OCI-LY3 (cell line): ENCODE data around the gene DNAJA4.

ENCODE experiments used
- H2AFZ ChIP-seq: fragments of 200-600, 300-600 bp; shearing (Covaris generic); 2 replicates; pipeline ENCODE4 v1.6.0; 2014; ENCODE audit warnings: antibody characterized with exemption, low read depth, low read length
- H3K27ac ChIP-seq: fragments of 200-600, 300-600 bp; sonication (generic); 2 replicates; pipeline ENCODE4 v1.5.1; 2014; ENCODE audit warnings: mild to moderate bottlenecking, low read length, moderate library complexity, mixed read lengths
- H3K27me3 ChIP-seq: fragments of 200-600, 300-600 bp; sonication (generic); 2 replicates; pipeline ENCODE4 v1.6.1; 2014; ENCODE audit warnings: low read depth, low read length, mixed read lengths
- H3K36me3 ChIP-seq: fragments of 200-600, 300-600 bp; sonication (generic); replicated peaks from 2 replicates; pipeline ENCODE3; 2014; ENCODE audit warnings: low read depth, low read length, mixed read lengths
- H3K4me1 ChIP-seq: fragments of 300-600, 200-600 bp; sonication (generic); 2 replicates; pipeline ENCODE4 v1.6.1; 2014; ENCODE audit warnings: low read length, mixed read lengths
- H3K4me2 ChIP-seq: fragments of 200-600, 300-600 bp; sonication (generic); 2 replicates; pipeline ENCODE4 v1.6.1; 2014; ENCODE audit warnings: low read length, mixed read lengths
- H3K4me3 ChIP-seq: fragments of 300-600, 200-600 bp; sonication (generic); 2 replicates; pipeline ENCODE4 v1.5.1; 2014; ENCODE audit warnings: antibody characterized with exemption, mild to moderate bottlenecking, low read length, moderate library complexity
- H3K79me2 ChIP-seq: fragments of 300-600, 200-600 bp; shearing (Covaris generic); 2 replicates; pipeline ENCODE4 v1.6.1; 2014; ENCODE audit warnings: mild to moderate bottlenecking, low read length, mixed read lengths
- H3K9ac ChIP-seq: fragments of 300-600, 200-600 bp; shearing (Covaris generic); 2 replicates; pipeline ENCODE4 v1.6.0; 2014; ENCODE audit warnings: mild to moderate bottlenecking, low read length, moderate library complexity
- H3K9me3 ChIP-seq: fragments of 200-600, 300-600 bp; shearing (Covaris generic); 2 replicates; pipeline ENCODE4 v1.6.1; 2014; ENCODE audit warnings: low read length, mixed read lengths; ENCODE audit not compliant: insufficient read depth
- H4K20me1 ChIP-seq: fragments of 200-600, 300-600 bp; sonication (generic); 2 replicates; pipeline ENCODE4 v1.6.1; 2016; ENCODE audit warnings: low read length, mixed read lengths; ENCODE audit not compliant: insufficient read depth
- CTCF ChIP-seq: fragments of 200-600, 300-600 bp; sonication (generic); IDR thresholded peaks from 2 replicates; pipeline ENCODE4 v1.5.1; 2014; ENCODE audit warnings: antibody characterized with exemption, low read length, low read depth
- EZH2phosphoT487 ChIP-seq: fragments of 200-600 bp; shearing (Covaris generic); IDR thresholded peaks from 2 replicates; pipeline ENCODE4 v1.6.1; 2018; ENCODE audit warnings: antibody characterized with exemption, mixed run types, low read depth

Gene DNAJA4

DNA sequence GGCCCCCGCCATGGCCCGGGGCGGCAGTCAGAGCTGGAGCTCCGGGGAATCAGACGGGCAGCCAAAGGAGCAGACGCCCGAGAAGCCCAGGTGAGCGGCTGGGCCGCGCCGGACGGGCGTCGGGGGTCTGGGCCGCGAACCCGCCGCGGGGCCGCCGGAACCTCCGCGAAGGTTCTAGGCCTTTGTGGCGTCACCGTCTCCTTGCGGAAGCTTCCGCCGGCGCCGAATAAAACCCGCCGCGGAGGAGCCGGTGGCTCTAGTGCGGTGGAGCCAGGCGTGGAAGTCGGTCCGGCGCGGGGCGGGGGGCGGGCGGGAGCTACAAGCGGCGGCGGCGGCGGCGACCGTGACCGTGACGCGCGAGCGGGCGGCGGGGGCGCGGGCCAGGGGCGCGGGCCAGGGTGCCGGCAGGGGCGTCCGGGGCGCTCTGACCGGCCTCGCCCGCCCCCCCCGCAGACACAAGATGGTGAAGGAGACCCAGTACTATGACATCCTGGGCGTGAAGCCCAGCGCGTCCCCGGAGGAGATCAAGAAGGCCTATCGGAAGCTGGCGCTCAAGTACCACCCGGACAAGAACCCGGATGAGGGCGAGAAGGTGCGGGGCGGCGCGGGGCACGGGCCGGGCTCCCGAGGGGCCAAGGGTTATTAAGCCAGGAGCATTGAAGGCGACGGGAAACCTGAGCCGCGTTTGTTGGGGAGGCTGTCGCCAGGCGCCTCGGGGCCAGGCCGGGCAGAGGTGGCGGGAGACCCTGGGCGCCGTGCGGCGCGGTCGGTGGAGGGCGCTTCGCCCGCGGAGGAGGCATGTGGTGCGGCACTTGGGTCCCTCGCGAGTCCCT is at the start of gene DNAJA4:
Gene DNAJA4, plus strand, starts transcription at position 259 of the 833 bp plus-strand sequence. Its CDS starts 202 bp downstream, at position 461.
- Histone ChIP-seq H3K79me2 (no peaks in the 10 kb centered on the region), H3K9ac (no peak within 1 kb of the TSS), H3K27ac (no peak within 1 kb of the TSS), H3K9me3 (no peaks in the 10 kb centered on the region), H4K20me1 (no peaks in the 10 kb centered on the region), H3K27me3 (peaks cover 3% of the 10 kb centered on the region; the same call in 1 of the 2 replicates), H2AFZ (peak within 1 kb of the TSS; percentile 47; the same call in 1 of the 2 replicates), H3K36me3 (no peaks in the 10 kb centered on the region), H3K4me1 (no peaks in the 10 kb centered on the region), H3K4me3 (peak within 1 kb of the TSS; percentile 9; the same call in 1 of the 2 replicates), H3K4me2 (peak within 1 kb of the TSS; percentile 16)
- TF ChIP-seq CTCF (no peak), EZH2phosphoT487 (no peak)

DNA sequence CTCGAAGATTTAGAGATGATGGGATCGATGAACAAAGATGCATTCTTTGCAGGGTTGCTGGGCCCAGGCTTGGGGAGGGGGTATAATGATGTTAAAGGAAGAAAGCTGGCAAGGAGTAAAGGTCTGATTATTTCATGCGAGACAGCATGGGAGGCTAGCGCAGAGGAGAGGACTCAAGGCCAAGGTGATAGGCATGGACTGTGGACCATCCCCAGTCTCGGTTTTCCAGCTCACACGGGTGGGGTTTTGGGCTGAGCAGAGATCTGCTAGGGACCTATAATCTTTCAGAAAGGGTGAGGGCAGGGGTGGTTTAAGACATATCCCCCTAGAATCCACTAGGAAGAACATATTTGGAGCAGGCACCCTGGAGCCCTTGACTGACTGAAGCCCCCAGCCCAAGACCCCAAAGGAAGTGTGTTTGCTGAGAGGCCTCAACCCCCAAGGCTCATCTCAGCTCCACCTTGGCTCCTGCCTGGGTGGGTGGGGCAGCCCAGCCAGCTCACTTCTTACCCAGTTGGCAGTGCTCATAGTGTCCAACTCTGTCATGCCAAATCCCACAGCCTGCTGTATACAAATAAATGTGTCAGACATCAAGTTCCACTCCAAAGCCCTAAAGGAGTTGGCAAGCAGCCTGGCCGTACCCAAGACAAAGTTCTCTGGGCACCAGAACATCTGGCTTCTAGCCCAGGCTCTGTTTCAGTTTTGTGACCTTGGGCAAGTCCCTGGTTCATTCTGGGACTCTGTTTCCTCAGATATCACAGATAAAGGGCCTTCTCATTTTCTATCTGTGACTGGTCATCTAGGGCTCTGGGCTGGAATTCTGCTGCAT is 47.9 kb upstream of the DNAJA4 start:
- Histone ChIP-seq H2AFZ (no peak overlapping the region), H3K4me2 (no peak overlapping the region), H3K27ac (no peak overlapping the region), H3K27me3 (peaks cover 22% of the 10 kb centered on the region), H3K36me3 (no peaks in the 10 kb centered on the region), H3K4me1 (no peaks in the 10 kb centered on the region), H3K79me2 (no peaks in the 10 kb centered on the region), H3K9ac (no peak overlapping the region), H3K9me3 (no peaks in the 10 kb centered on the region), H4K20me1 (no peaks in the 10 kb centered on the region), H3K4me3 (no peak overlapping the region)
- TF ChIP-seq EZH2phosphoT487 (no peak), CTCF (no peak)

DNA sequence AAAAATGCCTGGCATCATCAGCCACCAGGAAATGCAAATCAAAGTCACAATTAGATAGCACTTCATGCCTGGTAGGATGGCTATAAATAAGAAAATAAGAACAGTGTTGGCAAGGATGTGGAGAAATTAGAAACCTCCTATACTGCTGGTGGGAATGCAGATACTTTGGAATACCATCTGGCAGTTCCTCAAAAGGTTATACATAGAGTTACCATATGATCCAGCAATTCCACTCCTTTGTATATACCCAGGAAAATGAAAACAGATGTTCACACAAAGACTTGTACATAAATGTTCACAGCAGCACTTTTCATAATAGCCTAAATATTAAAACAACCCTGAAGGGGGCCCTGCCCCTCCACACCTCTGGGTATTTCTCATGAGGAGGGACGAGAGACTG is 43.6 kb upstream of the DNAJA4 start:
- H3K4me1 ChIP-seq = peaks cover 6% of the 10 kb centered on the region
- TF ChIP-seq EZH2phosphoT487 (no peak), CTCF (no peak)
- H4K20me1 ChIP-seq = no peaks in the 10 kb centered on the region
- H3K4me3 ChIP-seq = no peak overlapping the region
- no peaks in the 10 kb centered on the region for H3K79me2 ChIP-seq
- no peaks in the 10 kb centered on the region for H3K27me3 ChIP-seq
- H3K4me2 ChIP-seq = no peak overlapping the region
- H3K36me3 ChIP-seq = no peaks in the 10 kb centered on the region
- no peak overlapping the region for H3K9ac ChIP-seq
- H3K27ac ChIP-seq = no peak overlapping the region
- H3K9me3 ChIP-seq = no peaks in the 10 kb centered on the region
- H2AFZ ChIP-seq = no peak overlapping the region
